GM12878 (cell line): ENCODE results near the gene ADD1. TPM values are rescaled to one million over a fixed set of nuclear protein-coding genes. Genes with fewer than 3 reads are reported as not detected.

Experiments used
- CEBPB ChIP-seq, 2 experiments: fragments of 150-350 bp in 1 of 2; IDR thresholded peaks; 2 replicates each; pipeline ENCODE4 v1.6.1; 2012 to 2014; ENCODE audit warnings: low read depth in 2 of 2, low read length in 2 of 2, borderline replicate concordance in 1 of 2, inconsistent platforms in 1 of 2
- HCFC1 ChIP-seq: fragments of 150-350 bp; IDR thresholded peaks from 2 replicates; pipeline ENCODE4 v1.6.1; 2014; ENCODE audit warnings: low read length
- IKZF1 ChIP-seq: fragments of 450-650 bp; conservative IDR thresholded peaks from 2 replicates; pipeline ENCODE4 v1.6.1; 2017; ENCODE audit warnings: antibody characterized with exemption, mild to moderate bottlenecking
- NR2C2 ChIP-seq: IDR thresholded peaks from 2 replicates; pipeline ENCODE4 v1.6.1; 2011; ENCODE audit warnings: borderline replicate concordance, low read depth; ENCODE audit not compliant: control insufficient read depth, insufficient read length
- PML ChIP-seq: IDR thresholded peaks from 2 replicates; pipeline ENCODE4 v1.6.1; 2012; ENCODE audit warnings: low read length, inconsistent platforms
- SIX5 ChIP-seq: IDR thresholded peaks from 2 replicates; pipeline ENCODE4 v1.6.1; 2011; ENCODE audit warnings: mild to moderate bottlenecking, low read depth, low read length, moderate library complexity; ENCODE audit not compliant: severe bottlenecking
- TAF1 ChIP-seq: IDR thresholded peaks from 2 replicates; pipeline ENCODE4 v1.6.1; 2011; ENCODE audit warnings: mild to moderate bottlenecking, low read depth, low read length, borderline replicate concordance
- WRNIP1 ChIP-seq: IDR thresholded peaks from 2 replicates; pipeline ENCODE4 v1.6.1; 2011; ENCODE audit warnings: low read depth, low read length, improper control_type of control experiment, borderline replicate concordance
- polyA plus RNA-seq, 11 experiments: library from polyadenylated mRNA; depleted of rRNA in 4 of 11; unstranded in 6 of 11; stranded (reverse) in 5 of 11; fragments of >200 nt; fragmentation: Nextera tagmentation in 4 of 11; fragmentation: Illumina TruSeq in 1 of 11; extraction: Ambion mirVana in 4 of 11; extraction: Trizol in 1 of 11; gene quantifications; 1 replicate in 1 of 11; 2 replicates in 10 of 11; pipeline versions ENCODE4 v1.2.1 to v1.2.3, GENCODE V29; 2011 to 2016; ENCODE audit warnings: inconsistent platforms in 2 of 11, missing spikeins in 2 of 11, low read depth in 1 of 11
- total RNA-seq, 4 experiments: library from RNA; depleted of rRNA in 3 of 4; stranded (reverse); fragments of >200 nt in 3 of 4; fragmentation: Illumina TruSeq in 1 of 4; extraction: Trizol in 1 of 4; gene quantifications; 2 replicates each; pipeline versions ENCODE4 v1.2.1 to v1.2.3, GENCODE V29; 2013 to 2021
- TF ChIP-seq, protein P1 (sequence below): fragments of 150-350 bp; IDR thresholded peaks from 2 replicates; pipeline ENCODE4 v1.6.1; 2016; ENCODE audit warnings: low read depth, low read length
- TF ChIP-seq, protein P2 (sequence below): IDR thresholded peaks from 2 replicates; pipeline ENCODE4 v1.6.1; 2011; ENCODE audit warnings: low read depth, mild to moderate bottlenecking, low read length, moderate library complexity, borderline replicate concordance; ENCODE audit errors: extremely low read depth

ADD1 gene
- total and polyA plus RNA-seq, 10 of the 15 experiments (the other 5 are each of a cell fraction or from before 2014, with no cell fraction given), result 21.6 to 182 (median 105) TPM

DNA sequence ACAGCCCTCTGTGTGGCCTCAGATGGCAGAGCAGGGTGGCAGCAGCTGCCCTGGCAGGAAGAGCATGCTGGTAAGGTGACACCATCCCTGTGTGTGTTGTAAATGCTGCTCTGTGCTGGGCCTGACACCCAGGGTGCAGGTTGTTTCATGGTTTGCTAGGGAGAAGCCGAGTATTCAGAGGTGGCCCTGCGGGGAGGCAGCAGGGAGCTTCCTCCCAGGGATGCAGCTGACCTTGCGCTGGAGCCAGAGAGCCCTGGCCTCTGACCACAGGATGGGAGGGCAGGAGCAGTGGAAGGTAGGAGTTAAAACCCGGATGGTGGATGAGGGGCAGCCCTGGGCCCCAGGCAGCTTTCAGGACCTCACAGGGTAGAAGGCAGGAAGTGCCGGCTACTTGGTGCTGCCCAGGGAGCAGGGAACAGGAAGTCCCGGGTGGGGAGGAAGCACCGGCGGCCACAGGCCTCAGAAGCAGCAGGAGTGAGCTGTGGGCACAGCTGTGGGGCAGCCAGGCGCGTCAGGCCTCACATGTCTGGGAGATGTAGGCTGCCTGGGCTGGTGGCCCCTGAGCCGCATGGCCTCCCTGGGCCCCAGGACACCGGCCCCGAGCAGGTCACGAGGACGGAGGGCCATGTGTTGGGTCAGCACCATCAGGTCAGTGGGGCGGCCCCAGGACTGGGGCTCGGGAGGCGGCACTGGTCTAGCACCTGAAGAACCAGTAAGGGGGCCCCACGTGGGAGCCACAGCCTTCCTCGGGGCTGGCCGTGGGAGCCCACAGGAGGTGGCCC, 31.6 kb upstream of the ADD1 start (continued):
- TF ChIP-seq TAF1 (0 out of 2 replicates have a peak, but pooled peaks have one; percentile 64), SIX5 (no peak), HCFC1 (no peak), NR2C2 (no peak), CEBPB (IDR thresholded peaks at IDR 0.05; ENCODE audit: borderline replicate concordance in 1 of 2, low read depth in 2 of 2, low read length in 2 of 2) (no peak), WRNIP1 (no peak), IKZF1 (peak; percentile 92), PML (no peak)
- TF ChIP-seq, protein P1, sequence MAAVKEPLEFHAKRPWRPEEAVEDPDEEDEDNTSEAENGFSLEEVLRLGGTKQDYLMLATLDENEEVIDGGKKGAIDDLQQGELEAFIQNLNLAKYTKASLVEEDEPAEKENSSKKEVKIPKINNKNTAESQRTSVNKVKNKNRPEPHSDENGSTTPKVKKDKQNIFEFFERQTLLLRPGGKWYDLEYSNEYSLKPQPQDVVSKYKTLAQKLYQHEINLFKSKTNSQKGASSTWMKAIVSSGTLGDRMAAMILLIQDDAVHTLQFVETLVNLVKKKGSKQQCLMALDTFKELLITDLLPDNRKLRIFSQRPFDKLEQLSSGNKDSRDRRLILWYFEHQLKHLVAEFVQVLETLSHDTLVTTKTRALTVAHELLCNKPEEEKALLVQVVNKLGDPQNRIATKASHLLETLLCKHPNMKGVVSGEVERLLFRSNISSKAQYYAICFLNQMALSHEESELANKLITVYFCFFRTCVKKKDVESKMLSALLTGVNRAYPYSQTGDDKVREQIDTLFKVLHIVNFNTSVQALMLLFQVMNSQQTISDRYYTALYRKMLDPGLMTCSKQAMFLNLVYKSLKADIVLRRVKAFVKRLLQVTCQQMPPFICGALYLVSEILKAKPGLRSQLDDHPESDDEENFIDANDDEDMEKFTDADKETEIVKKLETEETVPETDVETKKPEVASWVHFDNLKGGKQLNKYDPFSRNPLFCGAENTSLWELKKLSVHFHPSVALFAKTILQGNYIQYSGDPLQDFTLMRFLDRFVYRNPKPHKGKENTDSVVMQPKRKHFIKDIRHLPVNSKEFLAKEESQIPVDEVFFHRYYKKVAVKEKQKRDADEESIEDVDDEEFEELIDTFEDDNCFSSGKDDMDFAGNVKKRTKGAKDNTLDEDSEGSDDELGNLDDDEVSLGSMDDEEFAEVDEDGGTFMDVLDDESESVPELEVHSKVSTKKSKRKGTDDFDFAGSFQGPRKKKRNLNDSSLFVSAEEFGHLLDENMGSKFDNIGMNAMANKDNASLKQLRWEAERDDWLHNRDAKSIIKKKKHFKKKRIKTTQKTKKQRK, result no peak
- TF ChIP-seq, protein P2, sequence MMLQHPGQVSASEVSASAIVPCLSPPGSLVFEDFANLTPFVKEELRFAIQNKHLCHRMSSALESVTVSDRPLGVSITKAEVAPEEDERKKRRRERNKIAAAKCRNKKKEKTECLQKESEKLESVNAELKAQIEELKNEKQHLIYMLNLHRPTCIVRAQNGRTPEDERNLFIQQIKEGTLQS, result no peak
